HUDEP-2 (cell line): Measurements from ENCODE around the gene ADAM20.
"Not testable (repeated sequence)": the region's sequence is repeated elsewhere in the genome, so short reads cannot be mapped to it uniquely, and the experiment has no call there.

Source experiments
- DNase-seq, 76 experiments: peaks; one replicate each; lab custom pipeline; 2025; ENCODE audit not compliant: unreplicated experiment in 76 of 76; lab: John Stamatoyannopoulos, UW

ADAM20 gene

DNA sequence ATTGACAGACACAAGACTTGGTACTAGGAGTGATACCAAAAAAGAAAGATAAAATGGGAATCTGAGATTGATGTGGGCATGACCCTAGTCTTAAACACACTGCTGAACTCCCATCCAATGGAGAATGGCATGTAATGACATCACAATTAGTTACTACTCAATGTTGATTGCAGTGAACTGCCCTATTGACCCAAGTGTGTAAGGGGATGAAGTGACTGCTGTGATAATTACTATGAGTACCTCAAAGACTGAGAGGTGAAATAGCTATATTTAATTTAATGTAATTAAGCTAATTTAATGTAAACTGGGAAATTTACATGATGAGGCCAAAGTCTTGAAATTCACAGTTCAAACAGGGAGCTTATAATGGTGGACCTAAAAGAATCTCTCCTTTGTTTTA lies at the start of gene ADAM20:
Gene ADAM20 (minus strand): TSS at position 101 of the 400 bp plus-strand sequence. CDS start 10,247 bp downstream, outside the sequence.
- no peak for DNase-seq

GRCh38 chr14:70576891-70577290 lies 42.1 kb upstream of the ADAM20 start:
- DNase-seq: no peak

- DNase-seq: no peak
These were observed 38.2 kb upstream of the ADAM20 start for GRCh38 chr14:70573050-70573449.

DNA sequence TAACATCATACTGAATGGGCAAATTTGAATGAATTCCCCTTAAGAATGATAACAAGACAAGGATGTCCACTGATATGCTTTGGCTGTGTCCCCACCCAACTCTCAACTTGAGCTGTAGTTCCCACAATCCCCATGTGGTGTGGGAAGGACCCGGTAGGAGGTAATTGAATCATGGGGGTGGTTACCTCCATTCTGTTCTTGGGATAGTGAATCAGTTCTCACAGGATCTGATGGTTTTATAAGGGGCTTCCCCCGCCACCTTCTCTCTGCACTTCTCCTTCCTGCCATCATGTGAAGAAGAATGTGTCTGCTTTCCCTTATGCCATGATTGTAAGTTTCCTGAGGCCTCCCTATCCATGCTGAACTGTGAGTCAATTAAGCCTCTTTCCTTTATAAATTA lies 36.3 kb upstream of the ADAM20 start:
- no peak for DNase-seq

DNA sequence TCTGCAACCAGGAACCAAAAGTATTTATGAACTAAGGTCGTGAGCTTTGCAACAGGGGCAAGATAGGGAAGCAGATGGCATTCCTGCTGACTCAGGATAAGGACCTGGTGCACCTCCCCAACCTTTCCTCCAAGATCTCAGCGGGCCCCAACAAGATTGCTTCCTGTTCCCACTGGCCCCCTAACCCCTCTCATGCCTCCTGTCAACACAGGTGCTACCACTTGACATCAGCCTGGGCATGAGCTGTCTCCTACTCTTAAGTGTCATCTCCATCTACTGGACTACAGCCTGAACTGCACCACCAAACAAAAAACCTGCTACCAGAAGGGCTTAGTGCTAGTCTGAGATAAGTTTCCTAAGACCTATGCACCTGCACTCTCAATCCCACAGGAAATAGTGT lies 33.0 kb upstream of the ADAM20 start:
- peak in 24 of 76 experiments; percentile 1 to 46 (median 17) for DNase-seq

DNA sequence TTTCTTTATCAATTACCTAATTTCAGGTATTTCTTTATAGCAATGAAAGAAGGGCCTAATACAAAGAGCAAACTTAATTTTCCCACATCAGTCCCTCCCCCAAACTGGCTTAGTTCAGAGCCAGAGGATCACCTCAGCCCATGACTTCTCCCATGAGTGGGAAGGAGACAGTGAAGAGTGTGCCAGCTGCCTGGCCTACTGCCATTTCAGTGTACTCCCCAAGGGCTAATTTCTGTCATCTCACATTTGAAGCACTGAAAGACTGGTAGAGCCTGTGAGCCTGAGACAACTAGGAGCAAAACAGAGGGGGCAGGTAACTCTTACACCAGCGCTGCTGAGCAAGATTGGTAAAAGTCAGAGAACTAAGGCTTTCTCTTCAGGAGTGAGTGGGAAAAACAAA lies 29.1 kb upstream of the ADAM20 start:
- DNase-seq: no peak

DNA sequence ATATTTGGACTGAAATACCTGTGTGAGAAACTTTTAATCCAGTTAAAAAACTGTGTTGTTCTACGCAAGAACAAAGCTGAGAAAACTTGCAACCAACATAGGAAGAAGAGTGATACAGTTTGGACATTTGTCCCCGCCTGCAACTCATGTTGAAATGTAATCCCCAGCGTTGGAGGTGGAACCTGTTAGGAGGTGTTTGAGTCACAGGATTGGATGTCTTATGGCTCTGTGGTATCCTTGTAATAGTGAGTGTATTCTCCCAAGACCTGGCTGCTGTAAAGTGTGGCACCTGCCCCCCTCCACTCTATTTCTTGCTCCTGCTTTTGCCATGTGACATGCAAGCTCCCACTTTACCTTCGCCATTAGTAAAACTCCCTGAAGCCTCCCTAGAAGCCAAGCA lies 28.6 kb upstream of the ADAM20 start:
- no peak for DNase-seq

- peak in 23 of 76 experiments; percentile 2 to 51 (median 23) for DNase-seq
These were observed 23.6 kb upstream of the ADAM20 start for GRCh38 chr14:70558356-70558755.

- DNase-seq: no peak
These were observed 21.1 kb upstream of the ADAM20 start for GRCh38 chr14:70555890-70556289.

DNA sequence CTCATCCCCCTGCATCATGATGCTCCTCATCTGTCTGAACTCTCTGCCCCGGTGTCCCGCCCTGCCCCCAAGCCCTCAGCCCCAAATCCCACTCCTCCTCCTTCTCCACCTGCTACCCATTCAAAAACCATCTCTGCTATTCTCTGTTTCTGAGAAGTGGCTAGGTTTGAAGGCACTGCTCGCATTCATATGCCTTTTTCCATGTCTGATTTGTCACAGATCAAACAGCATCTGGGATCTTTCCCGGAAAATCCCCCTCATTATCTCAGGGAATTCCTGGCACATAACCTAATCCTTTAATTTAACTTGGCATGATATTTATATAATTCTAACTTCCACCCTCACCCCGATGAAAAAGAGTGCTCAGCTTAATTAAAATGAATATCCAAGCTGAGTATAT lies 3.3 kb upstream of the ADAM20 start:
- no peak for DNase-seq

- DNase-seq: no peak
These were observed 2.0 kb upstream of the ADAM20 start for GRCh38 chr14:70536830-70537229.

DNA sequence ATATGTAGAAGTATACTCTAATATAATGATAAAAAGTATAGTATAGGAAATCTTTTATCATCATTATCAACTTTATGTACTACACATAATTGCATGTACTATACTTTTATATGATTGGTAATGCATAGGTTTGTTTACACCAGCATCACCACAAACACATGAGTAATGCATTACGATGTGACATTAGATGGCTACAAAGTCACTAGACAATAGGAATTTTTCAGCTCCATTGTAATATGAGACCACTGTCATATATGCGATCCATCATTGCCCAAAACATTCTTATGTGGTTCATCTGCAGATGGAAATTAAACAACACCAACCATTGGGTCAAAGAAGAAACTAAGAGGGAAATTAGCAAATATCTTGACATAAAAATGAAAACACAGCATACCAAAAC lies 4.4 kb downstream of the ADAM20 start:
- no peak for DNase-seq

GRCh38 chr14:70527501-70528105 lies 7.2 kb downstream of the ADAM20 start:
- no peak for DNase-seq

- DNase-seq: peak in 3 of 76 experiments; percentile 1 to 3 (median 2)
These were observed 9.1 kb downstream of the ADAM20 start for GRCh38 chr14:70525691-70526090.

DNA sequence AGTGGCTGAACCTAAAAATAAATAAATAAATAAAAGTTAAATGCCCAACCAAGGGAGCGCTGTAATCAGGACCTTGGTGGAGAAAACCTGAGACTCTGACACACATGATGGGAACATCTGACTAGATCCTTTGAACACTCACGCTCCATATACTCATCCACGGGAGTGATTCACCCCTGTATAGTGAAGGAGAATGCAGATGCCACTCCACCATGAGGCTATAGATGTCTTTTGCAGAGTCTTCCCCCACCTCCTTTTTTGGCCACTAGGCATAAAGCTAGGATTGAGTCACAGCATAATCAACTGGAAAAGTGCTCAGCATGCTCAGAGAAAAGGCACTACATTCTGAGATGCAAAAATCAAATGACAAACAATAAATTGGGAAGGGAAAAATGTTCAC lies 19.0 kb downstream of the ADAM20 start:
- no peak for DNase-seq

DNA sequence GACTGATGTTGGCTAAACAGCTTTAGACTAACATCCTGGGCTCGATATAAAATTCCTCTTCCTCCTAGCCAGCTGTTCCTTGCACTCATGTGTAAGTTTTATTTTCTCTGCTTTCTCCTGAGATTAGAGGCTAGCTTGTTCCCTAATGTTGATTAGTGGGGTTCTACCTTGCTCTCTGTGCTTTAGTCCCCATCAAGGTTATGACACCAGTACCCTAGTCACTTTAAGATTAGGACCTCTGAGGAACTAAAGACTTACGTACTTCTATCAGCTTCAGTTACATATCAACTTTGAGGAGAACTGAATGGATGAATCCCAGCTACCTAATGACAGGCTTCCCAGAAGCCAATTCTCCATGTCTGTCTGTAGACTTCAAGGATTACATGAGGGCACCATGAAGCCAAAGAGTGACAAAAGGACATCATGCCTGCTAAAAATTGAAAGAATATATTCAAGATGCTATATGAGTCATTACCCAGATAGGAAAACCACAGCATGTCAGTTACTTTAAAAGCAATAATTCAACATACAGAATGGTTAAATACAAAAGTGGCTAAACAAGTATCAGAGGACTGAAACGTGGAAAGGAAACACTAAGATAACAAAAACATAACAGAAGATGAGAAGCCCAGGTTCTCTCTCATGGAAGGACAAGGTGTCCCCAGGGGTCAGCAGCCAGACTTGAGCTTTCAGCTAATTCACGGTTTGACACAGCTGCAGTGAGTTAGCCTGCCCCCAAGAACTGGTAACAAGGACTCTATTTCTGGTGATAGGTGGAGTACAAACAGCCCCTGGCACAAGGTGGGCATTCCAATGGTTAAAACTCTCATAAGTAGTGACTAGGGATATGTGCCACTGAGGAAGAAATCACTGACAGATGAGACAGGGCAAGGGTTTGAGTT lies 20.4 kb downstream of the ADAM20 start:
- DNase-seq: peak in 2 of 76 experiments; percentile 2 to 12

- no peak for DNase-seq
These were observed 36.6 kb downstream of the ADAM20 start for GRCh38 chr14:70498191-70498590.

GRCh38 chr14:70489579-70490200 lies 45.1 kb downstream of the ADAM20 start:
- no peak for DNase-seq

GRCh38 chr14:70477356-70478105 lies 57.3 kb downstream of the ADAM20 start:
- not testable (repeated sequence) for DNase-seq

GRCh38 chr14:70475459-70475858 lies 59.3 kb downstream of the ADAM20 start:
- DNase-seq: not testable (repeated sequence)

DNA sequence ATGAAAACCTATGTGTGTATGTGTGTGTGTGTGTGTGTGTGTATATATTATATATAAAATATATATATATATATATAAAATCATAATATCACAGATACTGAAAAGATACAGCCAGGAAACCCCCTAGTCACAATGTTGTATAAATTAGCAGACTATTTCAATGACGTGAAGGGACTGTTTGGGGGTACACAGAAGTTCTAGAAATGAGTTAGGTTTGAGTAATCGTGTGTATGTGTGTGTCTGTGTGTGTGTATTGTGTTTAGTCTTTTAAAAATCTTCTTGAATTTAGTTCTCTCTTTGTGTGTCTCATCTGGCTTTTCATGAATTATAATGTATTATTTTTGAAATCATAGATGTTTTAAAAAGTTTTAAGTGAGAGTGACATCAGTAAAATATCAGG lies 61.0 kb downstream of the ADAM20 start:
- DNase-seq: no peak
